Dendritic cell treated with granulocyte-macrophage colony-stimulating factor and Interleukin-4, amounts not matched to agents 40 ng/mL and 50 ng/mL, for 4 days (primary cell): ENCODE measurements around the gene COL4A1.

ENCODE experiments used
- H3K27ac Mint-ChIP-seq: one replicate; pipeline ENCODE4 v1.8.0; 2022; ENCODE audit warnings: mild to moderate bottlenecking, mixed read lengths
- H3K27me3 Mint-ChIP-seq: one replicate; pipeline ENCODE4 v1.8.0; 2022; ENCODE audit warnings: mild to moderate bottlenecking, mixed read lengths
- H3K36me3 Mint-ChIP-seq: one replicate; pipeline ENCODE4 v1.8.0; 2022; ENCODE audit warnings: low read depth, mixed read lengths
- H3K4me1 Mint-ChIP-seq: one replicate; pipeline ENCODE4 v1.8.0; 2022; ENCODE audit warnings: low read depth, mixed read lengths
- H3K4me3 Mint-ChIP-seq: one replicate; pipeline ENCODE4 v1.8.0; 2022; ENCODE audit warnings: mild to moderate bottlenecking, moderate library complexity, mixed read lengths
- H3K9me3 Mint-ChIP-seq: one replicate; pipeline ENCODE4 v1.8.0; 2022; ENCODE audit warnings: mixed read lengths
- intact Hi-C: fragments of 100-400 bp; cut with micrococcal nuclease; formaldehyde crosslinking; loops from one replicate; pipeline ENCODE4 v1.15.0; 2022

The COL4A1 gene

DNA sequence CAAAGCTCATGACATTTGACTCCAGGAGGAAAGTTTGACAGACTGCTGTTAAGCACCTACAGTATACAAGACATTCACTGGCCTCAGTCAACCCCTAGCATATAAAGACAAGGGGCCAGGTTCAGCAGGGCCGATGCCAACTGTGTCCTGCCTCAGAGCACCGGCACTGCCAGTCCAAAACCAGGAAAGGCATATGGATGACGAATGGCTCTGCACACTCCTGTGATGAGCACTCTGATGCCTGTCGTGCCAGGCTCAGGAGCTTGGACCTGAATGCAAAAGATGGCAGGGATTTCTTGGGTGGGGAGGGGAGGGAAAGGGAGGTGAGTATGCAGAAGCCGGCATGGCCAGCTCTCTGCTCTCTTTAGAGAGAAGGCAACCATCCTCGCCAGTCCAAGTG lies 38.9 kb downstream of the COL4A1 start:
- Mint-ChIP-seq H3K4me1 (no peaks in the 10 kb centered on the region), H3K9me3 (no peaks in the 10 kb centered on the region), H3K36me3 (no peaks in the 10 kb centered on the region), H3K27ac (no peak overlapping the region), H3K27me3 (peaks cover 22% of the 10 kb centered on the region), H3K4me3 (no peak overlapping the region)
- intact Hi-C loops = no loop called here

DNA sequence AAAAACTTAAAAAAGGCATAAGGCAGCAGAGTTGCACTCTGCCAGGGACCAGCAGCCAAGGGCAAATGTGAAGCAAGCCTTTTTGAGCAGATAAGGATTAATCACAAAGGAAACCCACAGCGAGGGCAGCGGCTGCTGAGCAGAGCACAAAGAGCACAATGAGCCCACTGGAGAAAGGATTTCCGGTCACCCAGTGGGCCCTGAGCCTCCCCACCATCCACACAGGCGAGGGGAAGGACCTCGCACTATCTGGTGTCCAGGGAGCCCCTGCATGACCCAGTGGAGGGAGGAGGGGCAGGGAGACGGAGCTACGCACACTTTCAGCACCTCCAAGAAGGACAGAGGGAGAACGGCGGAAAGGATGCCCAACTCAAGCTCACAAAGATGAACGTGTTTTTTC lies 40.0 kb downstream of the COL4A1 start:
- no peaks in the 10 kb centered on the region for H3K4me1 Mint-ChIP-seq
- peaks cover 26% of the 10 kb centered on the region for H3K27me3 Mint-ChIP-seq
- no peak overlapping the region for H3K27ac Mint-ChIP-seq

GRCh38 chr13:110266431-110266809 lies 40.5 kb downstream of the COL4A1 start:
- Mint-ChIP-seq H3K27me3 (peaks cover 29% of the 10 kb centered on the region), H3K4me1 (no peaks in the 10 kb centered on the region), H3K4me3 (no peak overlapping the region), H3K27ac (no peak overlapping the region), H3K36me3 (no peaks in the 10 kb centered on the region), H3K9me3 (no peaks in the 10 kb centered on the region)
- intact Hi-C loops = no loop called here

More for the DNA sequence above, 40.0 kb downstream of the COL4A1 start:
- Mint-ChIP-seq H3K9me3 (no peaks in the 10 kb centered on the region), H3K36me3 (no peaks in the 10 kb centered on the region), H3K4me3 (no peak overlapping the region)
- intact Hi-C loops = no loop called here

GRCh38 chr13:110265682-110266430 lies 41.1 kb downstream of the COL4A1 start:
- Mint-ChIP-seq H3K27ac (no peak overlapping the region), H3K36me3 (no peaks in the 10 kb centered on the region), H3K27me3 (peaks cover 31% of the 10 kb centered on the region), H3K4me3 (no peak overlapping the region), H3K4me1 (no peaks in the 10 kb centered on the region), H3K9me3 (no peaks in the 10 kb centered on the region)
- intact Hi-C loops = no loop called here

DNA sequence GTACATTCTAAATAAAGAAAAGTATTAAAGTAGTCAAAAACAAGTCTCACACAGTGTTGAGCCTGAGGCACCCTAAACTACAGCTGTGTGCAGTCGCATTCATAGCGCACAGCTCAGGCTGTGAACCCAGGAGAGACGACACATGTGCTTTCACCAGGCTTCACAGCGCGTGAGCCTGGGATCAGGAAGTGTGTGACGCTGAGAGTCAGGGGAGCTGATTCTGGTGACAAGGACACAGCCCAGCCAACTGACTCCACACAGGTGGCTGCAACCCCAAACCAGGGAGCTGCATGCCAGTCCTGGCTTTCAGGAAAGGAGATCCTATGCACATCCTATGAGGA lies 41.6 kb downstream of the COL4A1 start:
- no peak overlapping the region for H3K4me3 Mint-ChIP-seq
- no peak overlapping the region for H3K27ac Mint-ChIP-seq
- no peaks in the 10 kb centered on the region for H3K9me3 Mint-ChIP-seq
- H3K27me3 Mint-ChIP-seq = peaks cover 31% of the 10 kb centered on the region
- H3K36me3 Mint-ChIP-seq = no peaks in the 10 kb centered on the region
- H3K4me1 Mint-ChIP-seq = no peaks in the 10 kb centered on the region
- intact Hi-C loops = no loop called here

DNA sequence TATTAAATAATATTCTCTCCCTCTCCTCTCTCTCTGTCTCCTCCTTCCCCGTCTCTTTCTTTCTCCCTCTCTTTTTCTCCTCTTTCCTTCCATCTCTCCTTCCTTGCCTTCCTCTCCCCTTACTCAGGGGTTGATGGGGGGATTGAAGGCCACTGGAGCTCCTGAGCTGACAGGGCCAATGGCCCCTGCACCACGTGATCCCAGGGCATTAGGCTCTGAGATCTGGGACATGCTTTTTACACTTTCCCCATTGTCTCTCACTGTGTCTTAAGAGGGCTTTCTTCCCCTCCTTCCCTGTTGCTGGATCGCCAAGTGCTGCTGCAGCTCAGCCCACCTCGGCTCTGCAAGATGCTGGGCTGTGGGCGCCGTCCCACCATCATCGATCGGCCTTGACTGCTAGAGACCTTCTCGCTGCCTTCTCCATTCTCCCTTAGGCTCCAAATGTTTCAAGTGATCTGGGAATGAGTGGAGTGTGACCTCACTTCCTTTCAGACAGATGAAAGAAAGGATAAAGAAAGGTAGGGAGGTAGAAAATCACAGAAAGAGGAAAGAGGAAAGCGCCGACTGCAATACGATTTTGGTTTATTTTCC lies 42.2 kb downstream of the COL4A1 start:
- Mint-ChIP-seq H3K36me3 (no peaks in the 10 kb centered on the region), H3K4me1 (no peaks in the 10 kb centered on the region), H3K27me3 (peaks cover 33% of the 10 kb centered on the region), H3K4me3 (no peak overlapping the region), H3K9me3 (no peaks in the 10 kb centered on the region), H3K27ac (no peak overlapping the region)
- intact Hi-C loops = no loop called here

- Mint-ChIP-seq H3K9me3 (no peaks in the 10 kb centered on the region), H3K4me3 (no peak overlapping the region), H3K36me3 (no peaks in the 10 kb centered on the region), H3K27me3 (peaks cover 36% of the 10 kb centered on the region), H3K27ac (no peak overlapping the region), H3K4me1 (no peaks in the 10 kb centered on the region)
- intact Hi-C loops = no loop called here
Measured at GRCh38 chr13:110263888-110264287, 43.1 kb downstream of the COL4A1 start.

DNA sequence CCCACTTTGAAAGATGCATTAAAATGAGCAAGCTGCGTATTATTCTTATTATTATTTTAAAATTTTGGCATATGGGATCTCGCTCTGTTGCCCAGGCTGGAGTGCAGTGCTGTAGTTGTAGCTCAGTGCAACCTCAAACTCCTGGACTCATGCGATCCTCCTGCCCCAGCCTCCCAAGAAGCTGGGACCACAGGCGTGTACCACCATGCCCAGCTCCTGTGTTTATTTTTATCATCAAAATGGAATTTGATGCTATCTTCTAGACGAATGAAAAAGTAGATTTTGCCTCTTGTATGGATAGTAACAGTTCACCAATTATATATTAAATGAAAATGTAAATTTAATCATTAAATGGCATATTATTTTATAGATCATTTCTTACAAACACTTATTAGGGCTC lies 43.6 kb downstream of the COL4A1 start:
- H3K27ac Mint-ChIP-seq = no peak overlapping the region
- no peaks in the 10 kb centered on the region for H3K4me1 Mint-ChIP-seq
- H3K9me3 Mint-ChIP-seq = no peaks in the 10 kb centered on the region
- no peaks in the 10 kb centered on the region for H3K36me3 Mint-ChIP-seq
- intact Hi-C loops = no loop called here
- H3K27me3 Mint-ChIP-seq = peaks cover 37% of the 10 kb centered on the region
- H3K4me3 Mint-ChIP-seq = no peak overlapping the region

GRCh38 chr13:110262508-110263291 lies 44.3 kb downstream of the COL4A1 start:
- Mint-ChIP-seq H3K27me3 (peaks cover 37% of the 10 kb centered on the region), H3K4me3 (no peak overlapping the region)

DNA sequence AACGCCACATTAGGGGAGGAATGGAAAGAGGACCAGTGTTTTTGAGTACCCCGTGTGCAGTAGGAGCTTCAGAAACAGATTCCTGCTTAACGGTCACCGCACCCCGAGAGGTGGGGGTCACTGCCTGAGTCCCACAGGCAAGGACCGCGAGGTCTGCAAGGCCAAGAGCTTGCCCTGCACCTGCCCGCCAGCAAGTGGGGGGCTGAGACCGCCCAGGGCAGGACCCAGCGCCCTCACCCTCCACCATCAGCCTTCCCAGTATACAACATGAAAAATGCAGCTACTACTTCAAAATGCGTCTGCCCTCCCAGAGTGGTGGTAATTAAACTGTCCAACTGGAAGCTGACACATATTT lies 44.9 kb downstream of the COL4A1 start:
- H3K4me3 Mint-ChIP-seq = no peak overlapping the region
- no peaks in the 10 kb centered on the region for H3K36me3 Mint-ChIP-seq
- H3K9me3 Mint-ChIP-seq = no peaks in the 10 kb centered on the region
- intact Hi-C loops = no loop called here
- peaks cover 37% of the 10 kb centered on the region for H3K27me3 Mint-ChIP-seq
- H3K4me1 Mint-ChIP-seq = no peaks in the 10 kb centered on the region
- H3K27ac Mint-ChIP-seq = no peak overlapping the region

More at GRCh38 chr13:110262508-110263291, 44.3 kb downstream of the COL4A1 start:
- H3K36me3 Mint-ChIP-seq = no peaks in the 10 kb centered on the region
- no peaks in the 10 kb centered on the region for H3K9me3 Mint-ChIP-seq
- H3K4me1 Mint-ChIP-seq = no peaks in the 10 kb centered on the region
- no peak overlapping the region for H3K27ac Mint-ChIP-seq
- intact Hi-C loops = no loop called here

- no peak overlapping the region for H3K27ac Mint-ChIP-seq
- intact Hi-C loops = no loop called here
- H3K4me3 Mint-ChIP-seq = no peak overlapping the region
- no peaks in the 10 kb centered on the region for H3K4me1 Mint-ChIP-seq
- peaks cover 33% of the 10 kb centered on the region for H3K27me3 Mint-ChIP-seq
- H3K36me3 Mint-ChIP-seq = no peaks in the 10 kb centered on the region
- no peaks in the 10 kb centered on the region for H3K9me3 Mint-ChIP-seq
Measured at GRCh38 chr13:110261166-110262081, 45.5 kb downstream of the COL4A1 start.

DNA sequence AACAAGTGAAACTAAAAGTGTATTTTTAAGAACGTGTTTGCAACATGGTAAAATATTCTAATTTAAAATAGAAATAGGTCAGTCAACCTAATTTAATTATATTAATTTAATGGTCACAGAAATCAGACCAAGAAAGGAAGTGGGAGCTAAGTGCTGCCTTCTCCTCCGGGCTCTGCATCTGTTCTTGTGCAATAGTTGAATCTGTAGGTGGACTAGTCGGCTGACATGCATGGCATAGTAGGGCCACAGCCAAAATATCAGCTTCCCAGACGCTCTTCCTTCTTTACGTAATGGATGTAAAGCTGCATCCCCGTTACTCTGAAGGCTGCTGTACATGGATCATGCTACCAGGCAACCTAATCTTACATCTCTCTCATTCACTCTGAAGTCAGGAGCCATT lies 47.3 kb downstream of the COL4A1 start:
- H3K27me3 Mint-ChIP-seq = peaks cover 30% of the 10 kb centered on the region
- H3K4me1 Mint-ChIP-seq = no peaks in the 10 kb centered on the region
- intact Hi-C loops = no loop called here
- H3K4me3 Mint-ChIP-seq = no peak overlapping the region
- H3K36me3 Mint-ChIP-seq = no peaks in the 10 kb centered on the region
- H3K27ac Mint-ChIP-seq = no peak overlapping the region
- no peaks in the 10 kb centered on the region for H3K9me3 Mint-ChIP-seq

- Mint-ChIP-seq H3K36me3 (no peaks in the 10 kb centered on the region), H3K9me3 (no peaks in the 10 kb centered on the region), H3K4me1 (no peaks in the 10 kb centered on the region), H3K4me3 (no peak overlapping the region), H3K27me3 (peaks cover 29% of the 10 kb centered on the region), H3K27ac (no peak overlapping the region)
- intact Hi-C loops = no loop called here
Measured at GRCh38 chr13:110258876-110259631, 47.9 kb downstream of the COL4A1 start.
